Neural crest cell (in vitro differentiated cells): ENCODE results near the gene SLC1A3. TPM values are rescaled to one million over a fixed set of nuclear protein-coding genes. Genes with fewer than 3 reads are reported as not detected.

Experiments
- DNase-seq: peaks from one replicate; pipeline ENCODE4 v3.0.0; 2021; ENCODE audit warnings: low read depth, mixed read lengths, low spot score
- H3K27ac Mint-ChIP-seq: one replicate; pipeline ENCODE4 v1.8.0; 2021; ENCODE audit warnings: mild to moderate bottlenecking, mixed read lengths; ENCODE audit not compliant: unreplicated experiment
- H3K27me3 Mint-ChIP-seq: 2 replicates; pipeline ENCODE4 v1.8.0; 2021; ENCODE audit warnings: low read depth, mild to moderate bottlenecking, mixed read lengths
- H3K36me3 Mint-ChIP-seq: 2 replicates; pipeline ENCODE4 v1.8.0; 2021; ENCODE audit warnings: low read depth, mild to moderate bottlenecking, mixed read lengths
- H3K4me1 Mint-ChIP-seq: 2 replicates; pipeline ENCODE4 v1.8.0; 2021; ENCODE audit warnings: mixed read lengths
- H3K4me3 Mint-ChIP-seq: one replicate; pipeline ENCODE4 v1.8.0; 2021; ENCODE audit warnings: mild to moderate bottlenecking, mixed read lengths
- H3K9me3 Mint-ChIP-seq: 2 replicates; pipeline ENCODE4 v1.8.0; 2021; ENCODE audit warnings: mixed read lengths
- CTCF ChIP-seq: fragments of 200-600 bp; sonication (generic); conservative IDR thresholded peaks from 2 replicates; pipeline ENCODE4 v1.5.0; 2021; ENCODE audit warnings: antibody characterized with exemption, mild to moderate bottlenecking
- total RNA-seq: library from RNA; stranded (reverse); gene quantifications from 2 replicates; pipeline ENCODE4 v1.2.1, GENCODE V29; 2021

The SLC1A3 gene
- total RNA-seq, 1 donor from 2014 or later, result 26.5 TPM

GRCh38 chr5:36659411-36659810, 53.0 kb downstream of the SLC1A3 start:
- H3K27ac Mint-ChIP-seq, result no peak overlapping the region
- H3K36me3 Mint-ChIP-seq, result peaks cover 6% of the 10 kb centered on the region
- H3K4me3 Mint-ChIP-seq, result no peak overlapping the region
- H3K9me3 Mint-ChIP-seq, result peaks cover 2% of the 10 kb centered on the region
- H3K27me3 Mint-ChIP-seq, result no peaks in the 10 kb centered on the region
- H3K4me1 Mint-ChIP-seq, result peaks cover 20% of the 10 kb centered on the region
- no peak for DNase-seq
- no peak for TF ChIP-seq CTCF

- DNase-seq, result no peak
- H3K27ac Mint-ChIP-seq, result no peak overlapping the region
- H3K27me3 Mint-ChIP-seq, result no peaks in the 10 kb centered on the region
- peaks cover 2% of the 10 kb centered on the region for H3K9me3 Mint-ChIP-seq
- no peak overlapping the region for H3K4me3 Mint-ChIP-seq
- peaks cover 6% of the 10 kb centered on the region for H3K36me3 Mint-ChIP-seq
- peaks cover 11% of the 10 kb centered on the region for H3K4me1 Mint-ChIP-seq
- TF ChIP-seq CTCF, result no peak
Measured at GRCh38 chr5:36660397-36661049, 54.1 kb downstream of the SLC1A3 start.

- no peak overlapping the region for H3K4me3 Mint-ChIP-seq
- no peak for TF ChIP-seq CTCF
- no peak for DNase-seq
- no peak overlapping the region for H3K27ac Mint-ChIP-seq
- peaks cover 6% of the 10 kb centered on the region for H3K36me3 Mint-ChIP-seq
- H3K9me3 Mint-ChIP-seq, result peaks cover 2% of the 10 kb centered on the region
- H3K4me1 Mint-ChIP-seq, result peaks cover 11% of the 10 kb centered on the region
- no peaks in the 10 kb centered on the region for H3K27me3 Mint-ChIP-seq
Measured at GRCh38 chr5:36661456-36662220, 55.2 kb downstream of the SLC1A3 start.

- H3K36me3 Mint-ChIP-seq, result peaks cover 6% of the 10 kb centered on the region
- no peak for DNase-seq
- H3K9me3 Mint-ChIP-seq, result peaks cover 2% of the 10 kb centered on the region
- peaks cover 11% of the 10 kb centered on the region for H3K4me1 Mint-ChIP-seq
- no peak overlapping the region for H3K27ac Mint-ChIP-seq
- TF ChIP-seq CTCF, result no peak
- no peak overlapping the region for H3K4me3 Mint-ChIP-seq
- no peaks in the 10 kb centered on the region for H3K27me3 Mint-ChIP-seq
Measured at GRCh38 chr5:36662291-36662851, 56.0 kb downstream of the SLC1A3 start.

GRCh38 chr5:36664766-36665165, 58.4 kb downstream of the SLC1A3 start:
- no peak for DNase-seq
- Mint-ChIP-seq H3K36me3 (peaks cover 6% of the 10 kb centered on the region), H3K27me3 (no peaks in the 10 kb centered on the region), H3K27ac (no peak overlapping the region), H3K4me3 (no peak overlapping the region), H3K9me3 (no peaks in the 10 kb centered on the region), H3K4me1 (peaks cover 11% of the 10 kb centered on the region)
- TF ChIP-seq CTCF, result no peak
